Neuron (in vitro differentiated cells): ENCODE data around the gene PINLYP.
A peak's percentile ranks its signal among the peaks of the same experiment; 100 is the strongest.

Experiments
- H2AFZ ChIP-seq: one replicate; pipeline ENCODE4 v1.6.1; 2013; ENCODE audit warnings: low read depth, mild to moderate bottlenecking, inconsistent platforms, low read length, moderate library complexity
- H3K27me3 ChIP-seq: one replicate; pipeline ENCODE4 v1.6.1; 2013; ENCODE audit warnings: low read length; ENCODE audit not compliant: insufficient read depth
- H3K36me3 ChIP-seq: one replicate; pipeline ENCODE4 v1.6.1; 2013; ENCODE audit warnings: low read length; ENCODE audit not compliant: insufficient read depth
- H3K4me1 ChIP-seq: one replicate; pipeline ENCODE4 v1.6.1; 2013; ENCODE audit warnings: low read length; ENCODE audit not compliant: insufficient read depth
- H3K4me3 ChIP-seq: 2 replicates; pipeline ENCODE4 v1.5.1; 2013; ENCODE audit warnings: mild to moderate bottlenecking, low read length, moderate library complexity
- H3K9me3 ChIP-seq: one replicate; pipeline ENCODE4 v1.6.1; 2013; ENCODE audit warnings: low read length

The PINLYP gene

DNA sequence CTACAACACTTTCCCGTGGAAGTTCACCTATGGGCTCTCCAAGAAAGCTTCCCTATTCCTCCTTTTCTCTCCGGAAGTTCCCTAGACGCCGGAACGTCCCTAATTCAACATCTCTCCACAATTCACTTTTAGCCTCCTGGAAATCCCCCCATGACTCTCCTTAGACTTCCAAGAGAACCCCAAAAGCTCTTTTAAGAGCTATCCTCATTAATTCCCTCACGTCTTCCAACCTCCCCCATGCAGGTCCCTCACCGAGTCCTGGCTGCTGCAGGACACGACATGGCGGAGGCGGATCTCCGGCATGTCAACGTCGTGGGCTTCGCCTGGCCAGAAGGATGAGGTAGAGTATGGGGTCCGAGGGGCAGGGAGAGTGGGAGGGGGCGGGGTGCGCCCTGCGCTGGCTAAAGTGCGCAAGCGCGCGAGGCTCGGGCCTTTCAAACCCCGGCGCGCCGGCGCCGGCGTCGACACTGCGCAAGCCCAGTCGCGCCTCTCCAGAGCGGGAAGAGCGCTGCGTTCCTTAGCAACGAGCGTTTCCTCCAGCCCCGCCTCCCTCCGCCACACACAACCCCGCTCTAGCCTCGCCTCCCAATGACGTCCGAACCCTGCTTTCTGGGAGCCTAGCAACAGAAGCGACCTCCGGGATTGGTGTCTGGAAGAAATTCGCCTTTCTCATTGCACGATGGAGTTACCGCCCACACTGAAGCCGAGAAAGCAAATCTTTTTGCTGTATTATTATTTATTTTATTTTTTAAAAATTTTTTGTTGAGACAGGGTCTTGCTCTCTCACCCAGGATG, at the start of gene PINLYP, which contains the start of gene XRCC1:
Gene PINLYP, plus strand, starts transcription at position 646 of the 795 bp plus-strand sequence. CDS start 1,391 bp downstream, outside the sequence.
Gene XRCC1, minus strand, starts transcription at position 372 of the 795 bp plus-strand sequence. Its CDS starts 69 bp downstream, at position 303.
- Histone ChIP-seq H3K4me1 (peaks cover 14% of the 10 kb centered on the region), H3K27me3 (no peaks in the 10 kb centered on the region), H3K9me3 (no peaks in the 10 kb centered on the region), H2AFZ (peak within 1 kb of the TSS; percentile 84), H3K4me3 (peak within 1 kb of the TSS; percentile 57), H3K36me3 (peaks cover 22% of the 10 kb centered on the region)

DNA sequence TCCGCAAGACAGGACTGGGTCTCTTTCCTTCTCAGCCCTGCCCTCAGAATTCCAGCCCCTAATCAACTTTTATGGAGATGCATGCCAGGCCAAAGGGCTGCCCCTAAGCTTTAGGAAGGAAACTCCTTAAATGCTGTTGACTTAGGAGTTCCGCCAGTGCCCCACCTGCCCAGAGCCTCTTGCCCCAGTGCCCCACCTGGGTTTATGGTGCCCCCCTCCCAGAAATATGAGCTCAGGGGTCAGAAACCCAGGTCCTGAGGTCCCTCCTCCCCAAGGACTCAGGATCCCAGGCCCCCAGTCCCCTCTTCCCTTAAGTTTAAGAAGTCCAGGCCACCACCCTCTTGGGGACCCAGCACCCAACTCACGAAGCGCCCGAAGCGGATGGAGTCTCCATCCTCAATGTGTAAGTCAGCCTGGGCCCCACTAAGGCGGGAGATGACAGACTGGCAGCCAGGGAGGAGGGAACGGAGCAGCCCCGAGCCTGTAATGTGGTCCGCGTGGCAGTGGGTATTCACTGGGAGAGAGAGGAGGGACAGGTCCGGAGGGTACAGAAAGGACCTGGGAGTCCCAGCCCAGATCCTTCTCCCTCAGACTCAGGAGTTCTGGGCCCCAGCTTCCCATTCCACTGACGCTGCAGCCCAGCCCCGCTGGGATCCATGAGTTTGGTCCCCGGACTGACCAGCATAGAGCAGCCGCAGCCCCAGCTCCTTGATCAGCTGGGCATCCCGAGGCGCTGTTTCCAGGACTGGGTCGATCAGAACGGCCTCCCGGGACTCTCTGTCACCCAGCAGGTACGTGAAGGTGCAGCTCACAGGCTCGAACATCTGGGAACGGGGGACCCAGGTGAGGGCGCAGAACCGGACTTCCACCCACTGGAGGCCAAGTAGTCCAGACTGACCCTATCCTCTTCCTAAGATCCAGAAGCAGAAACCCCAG, 49.5 kb upstream of the PINLYP start:
- no peaks in the 10 kb centered on the region for H3K9me3 ChIP-seq
- no peaks in the 10 kb centered on the region for H3K27me3 ChIP-seq
- H3K4me3 ChIP-seq, result peak overlapping the region; percentile 77
- H2AFZ ChIP-seq, result peak overlapping the region; percentile 58
- H3K4me1 ChIP-seq, result peaks cover 15% of the 10 kb centered on the region
- no peaks in the 10 kb centered on the region for H3K36me3 ChIP-seq

DNA sequence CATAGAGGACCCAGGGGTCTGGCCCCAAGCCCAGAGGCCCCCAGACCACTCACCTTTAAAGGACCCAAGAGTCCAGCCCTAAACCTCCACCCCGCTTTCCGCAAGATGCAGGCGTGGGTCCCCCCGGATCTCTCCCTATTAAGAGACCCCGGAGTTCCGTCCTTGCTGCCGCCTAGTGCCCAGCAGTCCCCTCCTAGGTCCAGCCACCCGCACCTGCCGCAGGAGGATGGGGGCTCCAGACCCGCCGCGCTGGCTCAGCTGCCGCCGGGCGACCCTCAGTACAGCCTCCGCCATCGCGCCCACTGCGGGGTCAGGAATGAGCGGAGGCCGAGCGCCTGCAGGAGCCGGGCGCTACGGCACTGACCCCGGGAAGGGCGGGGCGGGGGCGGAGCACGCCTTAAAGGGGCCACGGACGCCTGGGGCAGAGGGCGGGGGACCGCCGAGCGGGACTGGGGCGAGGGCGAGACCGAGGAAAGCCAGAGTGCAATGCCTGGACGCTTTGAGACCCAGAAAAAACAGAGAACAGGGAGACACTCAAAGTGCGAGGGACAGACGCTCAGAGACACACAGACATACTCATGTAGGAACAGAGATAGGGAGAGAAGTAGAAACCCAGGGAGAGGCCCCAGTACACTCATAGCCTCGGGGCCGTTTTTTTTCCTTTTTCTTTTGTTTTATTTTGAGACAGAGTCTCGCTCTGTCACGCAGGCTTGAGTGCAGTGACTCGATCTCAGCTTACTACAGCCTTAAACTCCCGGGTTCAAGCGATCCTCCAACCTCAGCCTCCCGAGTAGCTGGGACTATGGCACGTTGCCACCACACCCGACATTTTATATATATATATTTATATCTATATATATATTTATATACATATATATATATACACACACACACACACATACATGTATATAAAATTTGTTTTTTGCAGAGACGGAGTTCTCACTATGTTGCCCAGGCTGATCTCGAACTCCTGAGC, 48.4 kb upstream of the PINLYP start, which contains the start of gene ETHE1:
Gene ETHE1, minus strand, starts transcription at position 318 of the 976 bp plus-strand sequence. Its CDS starts 24 bp downstream, at position 294.
- H2AFZ ChIP-seq, result peak within 1 kb of the TSS; percentile 58
- H3K4me1 ChIP-seq, result peaks cover 15% of the 10 kb centered on the region
- peak within 1 kb of the TSS; percentile 77 for H3K4me3 ChIP-seq
- H3K27me3 ChIP-seq, result no peaks in the 10 kb centered on the region
- H3K9me3 ChIP-seq, result no peaks in the 10 kb centered on the region
- H3K36me3 ChIP-seq, result no peaks in the 10 kb centered on the region

DNA sequence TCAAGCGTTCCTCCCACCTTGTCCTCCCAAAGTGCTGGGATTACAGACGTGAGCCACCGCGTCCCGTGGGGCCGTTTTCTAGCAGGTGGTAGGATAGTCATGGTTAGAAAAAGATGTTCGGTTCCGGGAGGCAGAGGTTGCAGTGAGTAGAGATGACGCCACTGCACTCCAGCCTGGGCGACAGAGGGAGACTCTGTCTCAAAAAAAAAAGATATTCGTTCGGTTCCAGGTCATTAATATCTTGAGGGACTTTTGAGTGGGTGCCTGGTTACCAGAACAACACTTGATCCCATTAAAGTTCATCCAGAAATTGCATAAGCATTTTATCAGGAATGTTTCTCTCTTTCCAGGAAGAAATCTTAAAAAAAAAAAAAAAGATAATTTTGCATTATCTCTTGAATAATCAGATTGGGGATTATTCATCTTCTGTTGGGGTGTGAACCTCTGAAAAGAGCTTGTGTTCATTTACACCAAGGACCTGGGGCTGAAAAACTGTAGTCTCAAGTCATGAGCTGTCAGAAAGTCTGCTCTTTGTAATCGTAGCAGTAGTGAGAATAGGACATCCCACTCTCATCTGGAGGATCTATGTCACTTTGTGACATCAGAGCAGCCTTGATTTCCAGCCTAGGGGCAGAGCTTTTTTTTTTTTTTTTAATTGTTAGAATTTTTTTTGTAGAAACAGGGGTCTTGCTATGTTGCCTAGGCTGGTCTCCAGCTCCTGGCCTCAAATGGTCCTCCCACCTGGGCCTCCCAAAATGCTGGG, 47.6 kb upstream of the PINLYP start:
- H3K36me3 ChIP-seq, result no peaks in the 10 kb centered on the region
- H3K4me3 ChIP-seq, result no peak overlapping the region

DNA sequence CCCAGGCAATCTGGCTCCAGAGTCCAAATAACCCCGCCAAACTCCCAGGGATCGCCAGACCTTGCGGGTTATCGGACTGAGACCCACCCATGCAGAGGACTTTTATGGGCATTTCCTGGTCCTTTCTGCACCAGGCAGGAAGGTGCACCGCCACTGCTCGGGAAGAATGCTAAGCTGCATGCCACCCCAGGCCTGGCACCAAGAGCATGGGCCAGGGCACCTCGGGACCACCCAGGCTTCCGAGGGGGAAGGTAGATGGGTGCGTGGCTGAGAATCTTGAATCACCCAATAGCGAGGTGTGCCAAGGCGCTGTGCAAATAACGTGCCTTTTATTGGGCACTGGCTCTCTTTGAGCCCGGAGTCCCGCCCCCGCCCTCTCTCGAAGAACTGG, 43.0 kb upstream of the PINLYP start:
- Histone ChIP-seq H3K36me3 (peaks cover 10% of the 10 kb centered on the region), H2AFZ (peak overlapping the region; percentile 46), H3K4me3 (peak overlapping the region; percentile 41), H3K27me3 (no peaks in the 10 kb centered on the region), H3K4me1 (peaks cover 6% of the 10 kb centered on the region), H3K9me3 (no peaks in the 10 kb centered on the region)

More for the DNA sequence above, 47.6 kb upstream of the PINLYP start:
- no peaks in the 10 kb centered on the region for H3K27me3 ChIP-seq
- no peak overlapping the region for H2AFZ ChIP-seq
- H3K9me3 ChIP-seq, result no peaks in the 10 kb centered on the region
- H3K4me1 ChIP-seq, result peaks cover 21% of the 10 kb centered on the region

DNA sequence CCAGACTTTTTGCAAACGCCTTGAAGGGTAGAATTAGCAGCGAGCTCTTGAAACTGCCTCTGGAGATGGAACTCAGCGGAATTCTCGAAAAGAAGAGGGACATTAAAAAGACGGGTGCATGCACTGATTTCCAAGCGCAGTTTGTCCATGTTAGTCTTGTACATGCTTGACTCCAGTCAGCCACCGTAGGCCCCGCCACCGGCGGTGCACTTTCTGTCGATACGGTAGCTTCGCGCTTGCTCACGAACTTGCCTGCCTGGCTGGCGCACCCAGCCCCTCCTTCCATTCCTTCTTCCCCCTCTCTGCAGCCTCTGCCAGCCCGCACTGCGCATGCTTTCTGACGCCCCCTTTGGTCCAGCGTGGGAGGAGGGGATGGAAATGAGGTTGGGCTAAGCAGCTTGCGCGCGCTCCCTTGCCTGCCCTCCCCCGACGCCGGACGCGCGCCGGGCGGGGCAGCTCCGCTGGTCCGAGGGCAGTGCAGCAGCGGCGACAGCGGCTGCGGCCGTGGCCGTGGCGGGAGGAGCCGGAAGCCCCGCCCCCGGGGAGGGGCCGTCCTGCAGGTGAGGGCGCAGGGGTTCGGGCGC, 42.5 kb upstream of the PINLYP start, which contains the start of gene ZNF575:
Gene ZNF575, plus strand, starts transcription at position 227 of the 584 bp plus-strand sequence. CDS start 1,235 bp downstream, outside the sequence.
- peaks cover 6% of the 10 kb centered on the region for H3K4me1 ChIP-seq
- peak within 1 kb of the TSS; percentile 41 for H3K4me3 ChIP-seq
- H3K27me3 ChIP-seq, result no peaks in the 10 kb centered on the region
- H3K36me3 ChIP-seq, result peaks cover 15% of the 10 kb centered on the region
- H2AFZ ChIP-seq, result peak within 1 kb of the TSS; percentile 46
- no peaks in the 10 kb centered on the region for H3K9me3 ChIP-seq

DNA sequence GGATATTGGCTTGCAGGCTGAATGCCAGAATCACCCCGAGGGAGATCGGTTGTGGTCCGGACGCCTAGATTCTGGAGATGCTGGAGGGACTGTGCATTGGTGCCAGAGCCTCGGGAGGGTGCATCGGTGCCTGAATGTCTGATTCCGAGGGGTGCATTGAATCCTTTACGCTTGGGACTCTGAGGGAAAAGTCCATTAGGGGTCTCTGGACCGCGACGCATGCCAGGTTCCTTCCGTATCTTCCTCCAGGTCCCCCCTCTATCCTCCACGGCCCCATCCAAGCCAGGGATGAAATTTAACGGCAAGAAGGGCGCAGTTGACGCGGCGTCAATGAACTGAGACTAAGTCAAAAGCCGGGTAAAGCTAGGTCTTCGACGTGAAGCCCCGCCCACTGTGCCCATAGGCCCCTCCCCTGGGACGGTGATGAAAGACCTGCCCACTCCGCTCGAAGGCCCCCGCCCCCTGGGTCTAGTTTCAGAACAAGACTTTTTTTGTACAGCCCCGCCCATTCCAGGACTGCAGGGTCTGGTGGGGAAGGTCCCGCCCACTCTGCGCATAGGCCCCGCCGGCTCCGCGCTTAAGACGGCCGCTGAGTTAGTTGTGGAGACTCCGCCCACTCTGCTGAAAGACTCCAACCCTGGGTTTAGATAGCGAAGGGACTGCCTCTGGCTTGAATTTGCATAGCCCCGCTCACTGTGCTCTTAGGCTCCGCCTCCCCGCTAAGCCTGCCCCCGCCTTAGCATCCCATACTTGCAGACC, 41.9 kb upstream of the PINLYP start:
- peaks cover 21% of the 10 kb centered on the region for H3K36me3 ChIP-seq
- H3K9me3 ChIP-seq, result peaks cover 5% of the 10 kb centered on the region
- H3K4me1 ChIP-seq, result peaks cover 6% of the 10 kb centered on the region
- no peak overlapping the region for H2AFZ ChIP-seq
- peak overlapping the region; percentile 41 for H3K4me3 ChIP-seq
- H3K27me3 ChIP-seq, result no peaks in the 10 kb centered on the region

DNA sequence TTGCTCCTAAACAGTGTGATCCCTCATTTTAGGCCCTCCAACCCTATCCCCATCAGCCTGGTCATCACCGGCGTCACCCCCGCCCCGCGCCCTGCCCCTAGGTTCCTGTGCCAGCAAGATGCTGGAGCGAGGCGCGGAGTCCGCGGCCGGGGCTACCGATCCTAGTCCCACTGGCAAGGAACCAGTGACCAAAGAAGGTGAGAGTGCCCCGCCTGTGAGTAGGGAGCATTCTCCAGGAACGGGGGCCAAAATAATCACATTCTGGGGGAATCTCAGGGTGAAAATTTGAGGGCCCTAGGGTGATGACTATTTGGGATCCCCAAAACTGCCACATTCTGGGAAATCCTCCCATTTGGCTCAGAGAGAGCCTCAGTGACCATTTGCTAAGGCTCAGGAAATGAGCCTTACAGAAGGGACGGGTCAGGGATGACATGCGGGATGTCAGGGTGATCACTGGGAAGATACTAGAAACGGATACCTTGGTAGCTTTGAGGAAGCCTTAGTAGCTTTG, 41.2 kb upstream of the PINLYP start:
- H3K4me3 ChIP-seq, result no peak overlapping the region
- no peaks in the 10 kb centered on the region for H3K27me3 ChIP-seq
- H2AFZ ChIP-seq, result no peak overlapping the region
- H3K9me3 ChIP-seq, result peaks cover 11% of the 10 kb centered on the region
- H3K36me3 ChIP-seq, result peaks cover 28% of the 10 kb centered on the region
- peaks cover 6% of the 10 kb centered on the region for H3K4me1 ChIP-seq

DNA sequence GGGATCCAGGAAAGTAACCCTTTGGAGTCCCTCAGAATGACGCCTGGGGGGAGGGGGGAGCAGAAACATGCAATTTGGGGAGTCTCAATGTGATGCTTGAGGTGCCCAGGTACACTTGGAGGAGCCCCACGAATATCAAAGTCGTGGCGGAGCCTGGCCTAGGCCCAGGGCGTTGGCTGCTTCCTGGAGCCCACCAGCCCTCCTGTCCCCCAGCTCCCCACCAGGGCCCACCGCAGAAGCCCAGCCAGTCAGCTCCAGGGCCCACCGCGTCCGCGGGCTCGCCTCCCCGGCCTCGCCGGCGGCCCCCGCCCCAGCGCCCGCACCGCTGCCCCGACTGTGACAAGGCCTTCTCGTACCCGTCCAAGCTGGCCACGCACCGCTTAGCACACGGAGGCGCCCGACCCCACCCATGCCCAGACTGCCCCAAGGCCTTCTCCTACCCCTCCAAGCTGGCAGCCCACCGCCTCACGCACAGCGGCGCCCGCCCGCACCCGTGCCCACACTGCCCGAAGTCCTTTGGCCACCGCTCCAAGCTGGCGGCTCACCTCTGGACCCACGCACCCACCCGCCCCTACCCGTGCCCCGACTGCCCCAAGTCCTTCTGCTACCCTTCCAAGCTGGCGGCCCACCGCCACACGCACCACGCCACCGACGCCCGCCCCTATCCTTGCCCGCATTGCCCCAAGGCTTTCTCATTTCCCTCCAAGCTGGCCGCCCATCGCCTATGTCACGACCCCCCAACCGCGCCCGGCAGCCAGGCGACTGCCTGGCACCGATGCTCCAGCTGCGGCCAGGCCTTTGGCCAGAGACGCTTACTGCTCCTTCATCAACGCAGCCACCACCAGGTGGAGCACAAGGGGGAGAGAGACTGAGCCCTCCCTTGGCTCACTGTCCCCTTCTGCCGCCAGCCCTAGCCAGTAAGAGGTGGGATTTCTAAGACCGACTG, 40.5 kb upstream of the PINLYP start:
- peaks cover 34% of the 10 kb centered on the region for H3K36me3 ChIP-seq
- peaks cover 6% of the 10 kb centered on the region for H3K4me1 ChIP-seq
- no peak overlapping the region for H2AFZ ChIP-seq
- H3K9me3 ChIP-seq, result peaks cover 16% of the 10 kb centered on the region
- H3K4me3 ChIP-seq, result no peak overlapping the region
- H3K27me3 ChIP-seq, result no peaks in the 10 kb centered on the region

DNA sequence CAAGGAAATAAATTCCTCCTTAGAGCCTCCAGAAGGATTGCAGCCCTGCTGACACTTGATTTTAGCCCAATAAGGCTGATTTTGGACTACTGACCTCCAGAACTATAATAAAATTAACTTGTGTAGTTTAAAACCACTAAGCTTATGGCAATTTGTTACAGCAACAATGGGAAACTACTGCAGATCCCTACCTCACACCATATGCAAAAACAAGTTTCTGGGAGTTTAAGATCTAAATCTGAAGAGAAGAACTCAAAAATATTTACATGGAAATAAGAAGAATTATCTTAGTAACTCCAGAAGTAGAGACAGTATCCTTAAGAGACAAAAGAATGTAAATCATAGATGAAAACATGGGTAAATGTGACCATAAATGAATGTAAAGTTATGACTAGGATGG, 36.7 kb upstream of the PINLYP start:
- no peak overlapping the region for H3K4me3 ChIP-seq
- H2AFZ ChIP-seq, result no peak overlapping the region
- no peaks in the 10 kb centered on the region for H3K4me1 ChIP-seq
- no peaks in the 10 kb centered on the region for H3K27me3 ChIP-seq
- H3K36me3 ChIP-seq, result peaks cover 67% of the 10 kb centered on the region
- H3K9me3 ChIP-seq, result peaks cover 21% of the 10 kb centered on the region
